Medulla oblongata (tissue), 1 donor: Measurements from ENCODE around the gene TMEM87A.
"Not testable (repeated sequence)": the region's sequence is repeated elsewhere in the genome, so short reads cannot be mapped to it uniquely, and the experiment has no call there.

Source experiments
- DNase-seq: peaks from one replicate; pipeline ENCODE4 v3.0.0-alpha.2; 2015; ENCODE audit errors: extremely low spot score

TMEM87A gene

GRCh38 chr15:42272939-42273899 lies at the start of gene TMEM87A, which contains the start of gene GANC:
TSS of gene TMEM87A (minus strand) at chr15:42273433. CDS start at chr15:42273398, 35 bp downstream.
TSS of gene GANC (plus strand) at chr15:42273201. CDS start at chr15:42274482, 1,281 bp downstream.
- DNase-seq, result peak; percentile 99

DNA sequence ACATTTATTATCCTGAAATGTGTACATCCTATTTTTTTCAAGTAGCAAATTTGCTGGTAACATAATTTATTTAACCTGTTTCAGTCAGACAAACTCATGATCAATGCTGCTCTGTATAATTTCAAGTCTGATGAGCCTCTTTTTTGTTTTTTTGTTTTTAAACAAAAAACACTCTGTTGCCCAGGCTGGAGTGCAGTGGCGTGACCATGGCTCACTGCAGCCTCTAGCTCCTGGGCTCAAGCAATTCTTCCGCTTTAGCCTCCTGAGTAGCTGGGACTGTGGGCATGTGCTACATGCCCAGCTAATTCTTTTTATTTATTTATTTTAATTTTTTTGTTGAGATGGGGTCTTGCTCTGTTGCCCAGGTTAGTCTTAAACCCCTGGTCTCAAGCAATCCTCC lies 46.0 kb upstream of the TMEM87A start:
- no peak for DNase-seq

DNA sequence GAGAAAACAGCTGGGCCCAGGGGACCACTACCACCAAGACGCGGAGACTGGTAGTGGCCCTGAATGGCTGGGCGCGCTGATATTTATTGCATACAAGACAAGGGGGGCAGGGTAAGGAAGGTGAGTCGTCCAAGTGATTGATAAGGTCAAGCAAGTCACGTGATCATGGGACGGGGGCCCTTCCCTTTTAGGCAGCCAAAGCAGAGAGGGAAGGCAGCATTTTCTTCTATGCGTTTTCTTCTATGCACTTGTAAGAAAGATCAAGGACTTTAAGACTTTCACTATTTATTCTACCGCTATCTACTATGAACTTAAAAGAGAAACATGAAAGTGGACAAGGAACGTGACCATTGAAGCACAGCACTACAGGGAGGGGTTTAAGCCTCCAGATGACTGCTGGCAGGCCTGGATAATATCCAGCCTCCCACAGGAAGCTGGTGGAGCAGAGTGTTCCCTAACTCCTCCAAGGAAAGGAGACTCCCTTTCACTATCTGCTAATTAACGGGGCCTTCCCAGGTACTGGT lies 43.1 kb upstream of the TMEM87A start:
- DNase-seq, result not testable (repeated sequence)

GRCh38 chr15:42315521-42315920 lies 42.3 kb upstream of the TMEM87A start:
- no peak for DNase-seq

GRCh38 chr15:42314818-42315217 lies 41.6 kb upstream of the TMEM87A start:
- DNase-seq, result no peak

DNA sequence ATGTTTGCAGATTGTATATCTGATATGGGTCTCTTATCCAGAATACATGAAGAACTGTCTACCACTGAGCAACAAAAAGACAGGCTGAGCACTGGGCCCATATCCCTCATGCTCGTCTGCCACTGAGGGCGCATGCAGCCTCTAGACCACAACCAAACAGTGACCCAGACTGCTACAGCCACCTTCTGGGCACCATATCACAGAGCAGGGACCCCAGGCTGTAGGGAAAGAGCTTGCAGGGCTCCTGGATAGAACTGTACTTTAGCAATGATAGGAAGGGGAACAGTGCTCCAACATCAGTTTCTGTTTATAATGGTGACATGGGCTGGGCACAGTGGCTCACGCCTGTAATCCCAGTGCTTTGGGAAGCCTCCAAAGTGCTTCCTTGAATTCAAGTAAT lies 40.2 kb upstream of the TMEM87A start:
- no peak for DNase-seq

DNA sequence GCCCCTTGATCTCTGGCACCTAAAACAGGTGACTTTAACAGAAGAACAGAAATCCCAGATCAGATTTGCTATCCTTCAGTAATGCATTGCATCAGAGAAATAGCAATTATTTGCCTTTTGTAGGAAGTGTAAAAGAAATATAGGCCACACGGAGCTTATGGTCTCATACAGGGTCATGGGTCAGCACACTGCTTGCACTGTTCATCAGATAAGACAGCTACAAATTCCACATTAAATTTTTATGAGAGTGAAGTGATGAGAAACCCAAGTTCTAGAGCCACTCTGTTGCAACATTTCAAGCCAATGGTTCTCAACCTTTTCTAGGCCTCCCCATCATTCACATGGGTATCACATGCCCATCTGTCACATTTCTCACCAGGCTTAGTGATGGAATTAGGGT lies 33.4 kb upstream of the TMEM87A start:
- no peak for DNase-seq

DNA sequence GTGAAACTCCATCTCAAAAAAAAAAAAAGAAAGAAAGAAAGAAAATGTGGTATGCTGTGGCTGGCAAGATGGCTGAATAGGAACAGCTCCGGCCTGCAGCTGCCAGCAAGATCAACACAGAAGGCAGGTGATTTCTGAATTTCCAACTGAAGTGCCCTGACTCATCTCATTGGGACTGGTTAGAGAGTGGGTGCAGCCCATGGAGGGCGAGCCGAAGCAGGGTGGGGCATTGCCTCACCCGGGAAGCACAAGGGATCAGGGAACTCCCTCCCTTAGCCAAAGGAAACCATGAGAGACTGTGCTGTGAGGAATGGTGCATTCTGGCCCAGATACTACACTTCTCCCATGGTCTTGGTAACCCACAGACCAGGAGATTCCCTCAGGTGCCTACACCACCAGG lies 27.8 kb upstream of the TMEM87A start:
- DNase-seq, result not testable (repeated sequence)

DNA sequence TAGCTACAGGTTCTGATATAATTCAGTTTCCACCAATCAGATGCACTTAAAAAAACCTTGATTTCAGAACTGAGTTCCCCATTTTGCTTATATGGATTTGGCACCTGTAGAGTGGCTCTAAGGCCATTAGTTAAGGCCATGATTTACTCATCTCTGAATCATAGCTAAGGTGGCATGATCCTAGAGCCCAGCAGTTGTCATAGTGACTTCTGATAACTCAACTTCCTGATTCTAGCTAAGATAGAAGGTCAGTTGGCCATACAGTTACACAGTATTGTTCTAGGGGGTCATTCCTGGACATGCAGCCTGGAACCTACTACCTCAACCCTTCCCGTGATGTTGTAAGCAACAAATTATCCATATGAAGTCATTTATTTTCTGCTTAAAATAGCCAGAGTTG lies 15.9 kb upstream of the TMEM87A start:
- DNase-seq, result no peak

DNA sequence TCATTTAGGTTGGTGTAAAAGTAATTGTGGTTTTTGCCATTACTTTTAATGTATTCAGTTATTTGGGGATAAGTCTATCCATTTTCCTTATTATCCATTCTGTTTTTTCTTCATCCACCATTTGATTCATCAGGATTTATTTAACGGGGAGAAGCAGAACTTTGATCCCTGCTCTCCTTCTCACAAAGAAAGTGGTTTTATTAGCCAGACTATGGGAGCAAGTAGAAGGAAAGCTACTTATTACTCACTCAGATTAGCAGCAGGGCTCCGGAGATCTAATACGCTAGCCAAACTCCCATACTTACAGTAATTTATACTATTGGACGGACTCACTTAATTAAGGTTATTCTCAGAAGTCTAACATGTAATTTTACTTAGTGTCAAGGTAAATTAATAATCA lies 14.7 kb upstream of the TMEM87A start:
- DNase-seq, result no peak

- no peak for DNase-seq
Measured at GRCh38 chr15:42286445-42287029, 13.3 kb upstream of the TMEM87A start.

DNA sequence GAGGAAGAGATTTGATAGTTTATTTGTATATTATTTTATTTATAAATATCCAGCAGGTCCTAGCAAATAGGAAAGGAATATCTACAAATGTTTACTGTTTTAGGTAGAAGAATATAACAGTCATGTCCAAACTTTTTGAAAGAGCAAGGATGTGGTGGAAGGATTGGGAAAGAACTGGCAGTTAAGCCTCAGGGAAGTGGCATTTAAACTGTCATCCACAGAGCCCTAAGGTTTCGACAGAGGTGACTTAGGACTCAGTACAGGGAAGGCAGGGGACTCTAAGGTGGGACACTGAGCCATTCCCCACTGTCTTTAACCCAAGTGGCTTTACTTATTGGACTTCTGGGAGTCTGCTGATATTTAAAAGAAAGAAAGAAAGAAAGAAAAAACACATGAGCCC lies 11.8 kb upstream of the TMEM87A start:
- no peak for DNase-seq

DNA sequence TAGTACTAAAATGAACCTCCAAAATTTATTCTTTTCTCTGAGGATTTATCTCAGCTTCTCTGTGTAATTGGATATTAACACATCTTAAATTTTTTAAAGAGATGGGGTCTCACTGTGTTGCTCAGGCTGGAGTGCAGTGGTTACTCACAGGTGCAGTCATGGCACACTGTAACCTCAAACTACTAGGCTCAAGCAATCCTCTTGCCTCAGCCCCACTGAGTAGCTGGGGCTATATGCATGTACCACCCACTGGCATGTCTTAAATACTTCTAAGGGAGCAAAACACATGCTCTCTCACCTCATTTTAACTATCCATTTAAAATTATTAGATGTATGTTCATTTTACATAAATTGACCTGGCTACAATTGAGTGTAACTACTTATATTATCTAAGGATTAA lies 11.3 kb upstream of the TMEM87A start:
- no peak for DNase-seq

- no peak for DNase-seq
Measured at GRCh38 chr15:42283671-42284070, 10.4 kb upstream of the TMEM87A start.

- no peak for DNase-seq
Measured at GRCh38 chr15:42282926-42283325, 9.7 kb upstream of the TMEM87A start.

- DNase-seq, result no peak
Measured at GRCh38 chr15:42282344-42282743, 9.1 kb upstream of the TMEM87A start.

DNA sequence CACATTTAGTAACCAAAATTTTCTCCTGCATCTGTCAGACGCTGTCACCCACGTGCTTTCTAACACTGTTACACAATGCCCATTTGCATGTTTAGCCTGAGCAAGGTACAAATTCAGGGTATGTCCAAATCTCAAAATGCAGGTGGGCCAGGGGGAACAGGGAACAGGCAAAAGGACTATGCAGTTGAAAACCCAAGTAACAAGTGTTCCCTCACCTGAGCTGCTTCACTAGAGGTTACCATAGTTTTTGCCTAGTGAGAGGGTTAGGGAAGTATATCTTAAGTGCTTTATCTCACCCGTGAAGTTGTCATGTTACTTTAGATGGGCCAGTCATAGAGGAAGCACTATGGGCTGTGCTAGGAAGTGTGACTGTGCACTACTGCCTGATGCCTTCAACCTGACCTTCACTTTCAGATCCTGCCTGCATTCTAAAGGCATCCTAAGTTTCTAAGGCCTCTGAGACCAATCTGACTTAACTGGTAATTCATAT lies 6.0 kb upstream of the TMEM87A start:
- DNase-seq, result no peak

- no peak for DNase-seq
Measured at GRCh38 chr15:42276762-42277161, 3.5 kb upstream of the TMEM87A start.

DNA sequence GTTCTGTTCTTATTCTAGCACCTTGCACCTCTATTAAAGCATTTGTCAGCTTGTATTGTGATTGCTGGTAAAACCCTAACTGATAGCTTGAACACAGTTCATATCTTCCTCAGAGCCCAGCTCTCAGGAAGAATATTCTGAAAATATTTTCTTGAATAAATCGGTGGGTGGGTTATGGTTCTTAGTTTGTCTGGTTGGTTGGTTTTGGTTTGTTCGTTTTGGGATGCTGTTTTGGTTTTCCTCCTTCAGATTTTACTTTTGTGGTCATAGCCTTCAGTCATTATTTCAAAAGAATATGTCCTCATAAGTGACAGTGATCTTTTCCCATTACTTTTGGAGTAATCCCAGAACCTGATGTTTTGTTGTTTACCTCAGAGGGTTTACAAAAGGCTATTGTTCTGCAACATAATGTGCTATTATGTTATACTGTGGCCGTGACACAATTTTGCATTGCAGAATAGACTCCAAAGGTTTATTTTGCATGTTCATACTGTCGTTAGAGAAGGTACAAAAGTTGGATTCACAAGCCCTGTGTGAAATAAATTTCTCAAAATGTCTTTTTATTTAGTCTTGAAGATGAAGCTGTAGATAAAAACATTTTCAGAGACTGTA lies 2.7 kb upstream of the TMEM87A start:
- peak; percentile 79 for DNase-seq

DNA sequence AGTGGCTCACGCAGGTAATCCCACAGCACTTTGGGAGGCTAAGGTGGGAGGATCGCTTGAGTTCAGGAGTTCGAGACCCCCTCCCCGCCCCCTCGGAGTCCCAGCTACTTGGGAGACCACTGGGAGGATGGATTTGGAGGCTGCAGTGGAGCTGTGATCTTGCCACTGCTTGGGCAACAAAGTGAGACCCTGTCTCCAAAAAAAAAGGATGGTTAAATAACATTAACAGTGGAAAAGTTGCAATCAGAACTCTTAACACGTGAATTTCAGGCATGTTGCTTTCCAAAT lies 1.4 kb upstream of the TMEM87A start:
- DNase-seq, result peak; percentile 6

DNA sequence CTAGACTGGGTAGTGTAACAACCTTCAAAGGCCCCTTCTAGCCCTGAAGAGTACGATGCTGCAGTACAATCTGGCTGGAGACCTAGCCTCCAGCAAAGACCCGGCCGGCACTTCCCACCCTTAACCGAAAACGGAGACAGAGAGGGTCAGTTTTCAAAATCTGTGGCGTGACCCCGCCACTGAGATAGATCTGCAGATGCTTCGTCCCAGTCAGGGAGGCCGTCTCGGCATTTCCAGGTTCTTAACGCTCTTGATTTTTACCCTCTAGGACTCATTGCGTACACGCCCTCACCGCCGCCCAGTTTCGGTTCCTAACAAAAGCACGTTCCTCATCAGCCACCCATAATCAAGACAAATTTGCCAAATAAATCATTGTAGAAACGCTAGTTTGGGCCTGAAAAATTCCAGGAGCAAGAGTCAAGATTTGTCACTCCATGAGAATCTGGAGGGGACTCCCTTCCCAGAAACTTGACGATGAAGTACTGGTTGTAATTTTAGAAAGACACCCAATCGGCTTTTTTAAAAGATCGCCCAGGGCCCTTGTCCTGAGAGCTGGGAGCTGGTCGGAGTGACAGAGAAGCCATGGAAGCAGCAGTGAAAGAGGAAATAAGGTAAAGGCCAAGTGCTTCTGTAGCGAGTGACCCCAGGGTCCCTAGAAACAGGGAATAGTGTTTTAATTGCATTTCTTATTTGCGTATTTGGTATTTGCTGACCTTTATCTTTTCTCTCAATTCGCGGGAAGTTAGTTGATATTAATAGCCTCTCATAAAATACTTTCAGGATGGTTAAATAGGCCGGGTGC lies 868 bp upstream of the TMEM87A start:
- peak; percentile 73 for DNase-seq

DNA sequence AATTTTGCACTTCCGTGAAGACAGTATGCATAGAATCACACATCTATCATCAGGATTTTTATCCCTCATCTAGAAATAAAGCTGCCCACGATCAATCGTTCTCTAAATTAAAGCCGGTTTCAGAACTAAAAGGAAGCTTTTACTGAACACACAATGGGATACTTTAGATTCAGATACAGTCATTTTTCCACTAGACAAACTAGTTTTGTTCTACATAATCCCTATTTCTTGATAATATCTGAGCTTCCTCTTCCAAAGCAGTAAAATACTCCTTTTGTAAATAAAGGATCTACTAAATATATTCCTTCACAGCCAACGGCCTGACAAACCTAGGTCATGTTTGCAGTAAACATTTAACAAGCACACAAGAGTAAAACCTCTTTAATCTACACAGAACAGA lies 2.2 kb downstream of the TMEM87A start:
- DNase-seq, result peak; percentile 10
